Natural killer cell (primary cell): ENCODE data around the gene ERP27. TPM values are rescaled to one million over a fixed set of nuclear protein-coding genes. Genes with fewer than 3 reads are reported as not detected.

Experiments used
- ATAC-seq, 3 donors: fragments of 150-1000 bp in 2 of 3; fragments of 200-7000 bp in 1 of 3; cut with Tn5 transposase; 1 replicate in 1 of 3; 2 replicates in 2 of 3; pipeline ENCODE4 v1.10.0; 2021; ENCODE audit warnings: mild to moderate bottlenecking in 2 of 3, moderate library complexity in 2 of 3
- DNase-seq, 2 donors: peaks; one replicate each; pipeline versions ENCODE4 v3.0.0 to v3.0.0-alpha.2; 2013 to 2021; ENCODE audit warnings: mixed read lengths in 1 of 2
- H3K27ac ChIP-seq: one replicate; pipeline ENCODE4 v1.5.1; 2013; ENCODE audit warnings: mild to moderate bottlenecking, low read length
- H3K27me3 ChIP-seq: one replicate; pipeline ENCODE4 v1.6.1; 2013; ENCODE audit warnings: low read length; ENCODE audit not compliant: control insufficient read depth, insufficient read depth
- H3K36me3 ChIP-seq: one replicate; pipeline ENCODE4 v1.6.1; 2013; ENCODE audit warnings: low read length; ENCODE audit not compliant: control insufficient read depth, insufficient read depth
- H3K4me1 ChIP-seq: one replicate; pipeline ENCODE4 v1.6.1; 2013; ENCODE audit warnings: low read length; ENCODE audit not compliant: control insufficient read depth, insufficient read depth
- H3K4me3 ChIP-seq: one replicate; pipeline ENCODE4 v1.5.1; 2013; ENCODE audit warnings: low read length
- H3K9me3 ChIP-seq: one replicate; pipeline ENCODE4 v1.6.1; 2013; ENCODE audit warnings: low read length; ENCODE audit not compliant: control insufficient read depth, insufficient read depth
- H3K27ac Mint-ChIP-seq, 2 donors: one replicate each; pipeline ENCODE4 v1.8.0; 2022; ENCODE audit warnings: mild to moderate bottlenecking in 2 of 2, mixed read lengths in 2 of 2, moderate library complexity in 1 of 2
- H3K27me3 Mint-ChIP-seq, 2 donors: one replicate each; pipeline ENCODE4 v1.8.0; 2022; ENCODE audit warnings: low read depth in 2 of 2, mixed read lengths in 2 of 2
- H3K36me3 Mint-ChIP-seq: one replicate; pipeline ENCODE4 v1.8.0; 2022; ENCODE audit warnings: mixed read lengths
- H3K4me1 Mint-ChIP-seq, 2 donors: one replicate each; pipeline ENCODE4 v1.8.0; 2022; ENCODE audit warnings: mixed read lengths in 2 of 2
- H3K4me3 Mint-ChIP-seq: one replicate; pipeline ENCODE4 v1.8.0; 2022; ENCODE audit warnings: mild to moderate bottlenecking, moderate library complexity, mixed read lengths
- H3K9me3 Mint-ChIP-seq, 2 donors: one replicate each; pipeline ENCODE4 v1.8.0; 2022; ENCODE audit warnings: mixed read lengths in 2 of 2
- WGBS: methylation state at CpG from one replicate; pipeline ENCODE4 v1.1.7; 2013; ENCODE audit warnings: missing lambda C conversion rate; ENCODE audit not compliant: insufficient coverage; 5-methylcytosine and 5-hydroxymethylcytosine counted together
- intact Hi-C: fragments of 100-400 bp; cut with micrococcal nuclease; formaldehyde crosslinking; loops from one replicate; pipeline ENCODE4 v1.14.2; 2022
- total RNA-seq, 4 donors: library from RNA; stranded (reverse); fragments of 120-200 nt in 1 of 4; gene quantifications; one replicate each; pipeline versions ENCODE4 v1.2.3 to v1.2.4, GENCODE V29; 2013 to 2022
- TF ChIP-seq, protein P1 (sequence below): fragments of 200-600 bp; IDR thresholded peaks from one replicate; pipeline ENCODE4 v1.8.0; 2022; ENCODE audit warnings: antibody characterized with exemption

ERP27 gene
- total RNA-seq, 3 donors from 2014 or later (not counting 1 experiment from before 2014, with no cell fraction given), result 9.8 to 15.2 (median 12.3) TPM

DNA sequence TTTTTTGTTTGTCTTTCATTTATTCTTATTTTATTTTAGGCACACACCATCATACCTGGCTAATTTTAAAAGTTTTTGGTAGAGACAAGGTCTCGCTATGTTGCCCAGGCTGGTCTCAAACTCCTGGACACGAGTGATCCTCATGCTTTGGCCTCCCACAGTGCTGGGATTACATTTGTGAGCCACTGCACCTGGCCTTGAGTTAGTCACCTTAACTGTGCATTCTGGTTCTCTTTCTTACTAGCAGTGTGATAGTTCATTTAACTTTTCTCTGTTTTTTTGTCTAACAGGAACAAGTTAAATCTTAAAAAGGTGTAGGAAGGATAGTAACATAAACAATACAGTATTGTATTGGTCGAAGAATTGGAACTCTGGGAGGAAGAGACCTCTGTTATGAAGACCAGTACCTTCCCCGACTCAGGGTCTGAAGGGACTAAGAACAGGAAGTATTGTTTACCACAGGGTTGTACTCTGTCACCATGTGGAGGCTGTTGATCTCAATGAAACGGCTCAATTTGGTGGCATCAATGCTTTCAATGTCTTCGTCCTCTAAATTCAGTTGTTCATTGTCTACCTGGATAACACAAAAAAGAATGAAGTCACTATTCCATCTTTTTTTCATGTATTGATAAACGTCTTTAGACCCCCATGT lies 17.7 kb downstream of the ERP27 start:
- intact Hi-C loops, result no loop called here
- TF ChIP-seq, protein P1, sequence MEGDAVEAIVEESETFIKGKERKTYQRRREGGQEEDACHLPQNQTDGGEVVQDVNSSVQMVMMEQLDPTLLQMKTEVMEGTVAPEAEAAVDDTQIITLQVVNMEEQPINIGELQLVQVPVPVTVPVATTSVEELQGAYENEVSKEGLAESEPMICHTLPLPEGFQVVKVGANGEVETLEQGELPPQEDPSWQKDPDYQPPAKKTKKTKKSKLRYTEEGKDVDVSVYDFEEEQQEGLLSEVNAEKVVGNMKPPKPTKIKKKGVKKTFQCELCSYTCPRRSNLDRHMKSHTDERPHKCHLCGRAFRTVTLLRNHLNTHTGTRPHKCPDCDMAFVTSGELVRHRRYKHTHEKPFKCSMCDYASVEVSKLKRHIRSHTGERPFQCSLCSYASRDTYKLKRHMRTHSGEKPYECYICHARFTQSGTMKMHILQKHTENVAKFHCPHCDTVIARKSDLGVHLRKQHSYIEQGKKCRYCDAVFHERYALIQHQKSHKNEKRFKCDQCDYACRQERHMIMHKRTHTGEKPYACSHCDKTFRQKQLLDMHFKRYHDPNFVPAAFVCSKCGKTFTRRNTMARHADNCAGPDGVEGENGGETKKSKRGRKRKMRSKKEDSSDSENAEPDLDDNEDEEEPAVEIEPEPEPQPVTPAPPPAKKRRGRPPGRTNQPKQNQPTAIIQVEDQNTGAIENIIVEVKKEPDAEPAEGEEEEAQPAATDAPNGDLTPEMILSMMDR, result no peak
- DNase-seq (peak in 1 of 2 donors; percentile 37), ATAC-seq (peak; percentile 64 to 81 (median 64))
- Histone ChIP-seq H3K9me3 (no peaks in the 10 kb centered on the region), H3K27ac (no peak overlapping the region), H3K27me3 (no peaks in the 10 kb centered on the region), H3K36me3 (peaks cover 50% of the 10 kb centered on the region), H3K4me1 (peaks cover 4% of the 10 kb centered on the region), H3K4me3 (no peak overlapping the region)
- peaks cover 16 to 20% of the 10 kb centered on the region in 2 donors for H3K4me1 Mint-ChIP-seq
- peak overlapping the region; percentile 70 to 75 for H3K27ac Mint-ChIP-seq
- H3K36me3 Mint-ChIP-seq, result peaks cover 32% of the 10 kb centered on the region
- H3K4me3 Mint-ChIP-seq, result no peak overlapping the region
- H3K27me3 Mint-ChIP-seq, result no peaks in the 10 kb centered on the region
- H3K9me3 Mint-ChIP-seq, result no peaks in the 10 kb centered on the region
- WGBS, result 49% methylated on average over 7 of the region's 7 CpGs

DNA sequence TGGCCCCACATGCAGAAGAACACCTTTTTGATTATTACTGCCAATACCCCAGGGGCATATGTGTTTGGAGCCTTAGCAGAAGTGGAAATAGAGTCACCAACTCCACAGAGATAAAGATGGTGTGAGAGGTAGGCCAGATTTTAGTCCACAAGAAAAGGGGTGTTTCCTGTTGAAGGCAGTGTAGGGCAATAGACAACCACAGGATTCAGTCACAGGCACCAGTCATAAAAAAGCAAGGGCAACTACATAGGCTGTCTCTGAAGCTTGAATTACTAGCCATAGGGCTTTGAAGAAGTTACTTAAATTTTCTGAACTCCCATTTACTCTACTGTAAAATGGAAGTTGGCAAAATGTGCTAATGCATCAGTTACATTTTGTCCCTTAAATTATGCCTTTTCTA lies 18.9 kb downstream of the ERP27 start:
- DNase-seq (no peak), ATAC-seq (no peak)
- H3K4me1 ChIP-seq, result peaks cover 4% of the 10 kb centered on the region
- H3K27ac Mint-ChIP-seq, result no peak overlapping the region
- no peak overlapping the region for H3K4me3 Mint-ChIP-seq
- H3K27me3 Mint-ChIP-seq, result no peaks in the 10 kb centered on the region
- intact Hi-C loops, result no loop called here
- no peaks in the 10 kb centered on the region for H3K9me3 ChIP-seq
- no peaks in the 10 kb centered on the region for H3K9me3 Mint-ChIP-seq
- peaks cover 16 to 20% of the 10 kb centered on the region in 2 donors for H3K4me1 Mint-ChIP-seq
- H3K36me3 Mint-ChIP-seq, result peaks cover 39% of the 10 kb centered on the region
- no peak overlapping the region for H3K4me3 ChIP-seq
- no peak overlapping the region for H3K27ac ChIP-seq
- TF ChIP-seq, protein P1, result no peak
- H3K27me3 ChIP-seq, result no peaks in the 10 kb centered on the region
- H3K36me3 ChIP-seq, result peaks cover 58% of the 10 kb centered on the region

DNA sequence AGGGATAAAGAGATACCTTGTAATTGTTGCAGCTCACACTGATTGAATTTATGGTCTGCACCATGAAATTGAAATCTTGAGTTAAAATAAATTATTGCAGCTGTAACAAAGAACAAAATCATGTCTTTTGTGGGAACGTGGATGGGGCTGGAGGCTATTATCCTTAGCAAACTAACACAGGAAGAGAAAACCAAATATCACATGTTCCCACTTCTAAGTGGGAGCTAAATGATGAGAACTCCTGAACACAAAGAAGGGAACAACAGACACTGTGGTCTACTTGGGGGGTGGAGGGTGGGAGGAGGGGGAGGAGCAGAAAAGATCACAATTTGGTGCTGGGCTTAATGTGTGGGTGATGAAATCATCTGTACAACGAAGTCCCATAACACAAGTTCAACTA lies 22.6 kb downstream of the ERP27 start:
- no peak for ATAC-seq
- H3K4me3 ChIP-seq, result no peak overlapping the region
- Mint-ChIP-seq H3K9me3 (no peaks in the 10 kb centered on the region), H3K36me3 (peaks cover 55% of the 10 kb centered on the region), H3K4me1 (peaks cover 10 to 13% of the 10 kb centered on the region in 2 donors), H3K4me3 (no peak overlapping the region), H3K27me3 (no peaks in the 10 kb centered on the region), H3K27ac (no peak overlapping the region)
- no peak for DNase-seq
- no peak overlapping the region for H3K27ac ChIP-seq
- TF ChIP-seq, protein P1, result no peak
- no peaks in the 10 kb centered on the region for H3K27me3 ChIP-seq
- H3K36me3 ChIP-seq, result peaks cover 76% of the 10 kb centered on the region
- intact Hi-C loops, result no loop called here
- WGBS, result no CpG with 5 or more reads among the region's 2 CpGs
- no peaks in the 10 kb centered on the region for H3K9me3 ChIP-seq
- H3K4me1 ChIP-seq, result no peaks in the 10 kb centered on the region

DNA sequence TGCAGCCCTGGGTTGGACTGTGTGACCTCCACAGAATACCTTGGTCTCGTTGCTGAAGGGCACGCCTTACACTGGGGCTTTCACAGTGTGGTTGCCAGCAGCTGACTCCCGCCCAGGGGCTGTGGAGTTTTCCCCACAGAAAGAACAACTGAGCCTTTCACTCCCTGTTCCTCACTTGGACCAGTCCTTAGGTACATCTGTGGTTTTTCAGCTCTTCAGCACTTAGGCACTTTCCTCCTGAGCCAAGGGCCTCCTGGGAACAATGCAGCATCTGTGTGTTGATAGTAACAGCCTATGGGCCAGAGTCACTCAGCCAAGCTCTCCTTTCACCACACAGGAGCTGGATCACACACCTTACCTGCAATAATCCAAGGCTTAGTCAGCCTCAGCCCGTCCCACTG lies 25.0 kb downstream of the ERP27 start:
- Histone ChIP-seq H3K4me1 (no peaks in the 10 kb centered on the region), H3K36me3 (peaks cover 58% of the 10 kb centered on the region), H3K27ac (no peak overlapping the region), H3K9me3 (no peaks in the 10 kb centered on the region), H3K27me3 (no peaks in the 10 kb centered on the region), H3K4me3 (no peak overlapping the region)
- TF ChIP-seq, protein P1, result no peak
- H3K27me3 Mint-ChIP-seq, result no peaks in the 10 kb centered on the region
- intact Hi-C loops, result no loop called here
- H3K4me1 Mint-ChIP-seq, result peaks cover under 1 to 5% of the 10 kb centered on the region in 2 donors
- no peaks in the 10 kb centered on the region for H3K9me3 Mint-ChIP-seq
- H3K4me3 Mint-ChIP-seq, result no peak overlapping the region
- H3K27ac Mint-ChIP-seq, result peak overlapping the region in 1 of 2 donors; percentile 13
- ATAC-seq (no peak), DNase-seq (no peak)
- peaks cover 40% of the 10 kb centered on the region for H3K36me3 Mint-ChIP-seq
- 91% methylated on average over 4 of the region's 4 CpGs for WGBS
